ENCODE data around the gene AOAH.

Gene AOAH

GRCh38 chr7:36589391-36589790, 134.9 kb downstream of the AOAH start:
- no peaks in the 10 kb centered on the region for H3K9me3 ChIP-seq (ENCODE audit: low read length)

GRCh38 chr7:36583318-36583717, 141.0 kb downstream of the AOAH start:
- no peak overlapping the region for H3K9ac ChIP-seq (ENCODE audit: low read length)
- H3K4me1 ChIP-seq (ENCODE audit: insufficient read depth, low read length) = peaks cover 8% of the 10 kb centered on the region
- H3K27ac ChIP-seq (ENCODE audit: low read depth, low read length) = no peak overlapping the region
- no peaks in the 10 kb centered on the region for H3K27me3 ChIP-seq (ENCODE audit: control insufficient read depth in 1 of 2, insufficient read depth in 2 of 2, low read length in 2 of 2)
- H3K9me3 ChIP-seq (ENCODE audit: low read length) = no peaks in the 10 kb centered on the region
- no peaks in the 10 kb centered on the region for H3K36me3 ChIP-seq (ENCODE audit: insufficient read depth, low read length)
- no peak overlapping the region for H3K4me3 ChIP-seq (ENCODE audit: low read depth in 1 of 2, low read length in 2 of 2)

More at GRCh38 chr7:36589391-36589790, 134.9 kb downstream of the AOAH start:
- H3K9ac ChIP-seq (ENCODE audit: low read length) = no peak overlapping the region
- no peak overlapping the region for H3K27ac ChIP-seq (ENCODE audit: low read depth, low read length)
- no peaks in the 10 kb centered on the region for H3K27me3 ChIP-seq (ENCODE audit: control insufficient read depth in 1 of 2, insufficient read depth in 2 of 2, low read length in 2 of 2)
- H3K36me3 ChIP-seq (ENCODE audit: insufficient read depth, low read length) = no peaks in the 10 kb centered on the region
- H3K4me1 ChIP-seq (ENCODE audit: insufficient read depth, low read length) = no peaks in the 10 kb centered on the region
- no peak overlapping the region for H3K4me3 ChIP-seq (ENCODE audit: low read depth in 1 of 2, low read length in 2 of 2)

- H3K9me3 ChIP-seq (ENCODE audit: low read length) = no peaks in the 10 kb centered on the region
- H3K27me3 ChIP-seq (ENCODE audit: control insufficient read depth in 1 of 2, insufficient read depth in 2 of 2, low read length in 2 of 2) = no peaks in the 10 kb centered on the region
- no peak overlapping the region for H3K9ac ChIP-seq (ENCODE audit: low read length)
- no peak overlapping the region for H3K27ac ChIP-seq (ENCODE audit: low read depth, low read length)
- H3K36me3 ChIP-seq (ENCODE audit: insufficient read depth, low read length) = no peaks in the 10 kb centered on the region
- no peaks in the 10 kb centered on the region for H3K4me1 ChIP-seq (ENCODE audit: insufficient read depth, low read length)
- H3K4me3 ChIP-seq (ENCODE audit: low read depth in 1 of 2, low read length in 2 of 2) = no peak overlapping the region
These were observed 148.5 kb downstream of the AOAH start for GRCh38 chr7:36575832-36576231.

- Histone ChIP-seq H3K4me1 (ENCODE audit: insufficient read depth, low read length) (no peaks in the 10 kb centered on the region), H3K4me3 (ENCODE audit: low read depth in 1 of 2, low read length in 2 of 2) (no peak overlapping the region), H3K27ac (ENCODE audit: low read depth, low read length) (no peak overlapping the region), H3K27me3 (ENCODE audit: control insufficient read depth in 1 of 2, insufficient read depth in 2 of 2, low read length in 2 of 2) (no peaks in the 10 kb centered on the region), H3K36me3 (ENCODE audit: insufficient read depth, low read length) (no peaks in the 10 kb centered on the region), H3K9ac (ENCODE audit: low read length) (no peak overlapping the region), H3K9me3 (ENCODE audit: low read length) (no peaks in the 10 kb centered on the region)
These were observed 151.2 kb downstream of the AOAH start for GRCh38 chr7:36573066-36573465.

- Histone ChIP-seq H3K9ac (ENCODE audit: low read length) (no peak overlapping the region), H3K9me3 (ENCODE audit: low read length) (no peaks in the 10 kb centered on the region), H3K36me3 (ENCODE audit: insufficient read depth, low read length) (no peaks in the 10 kb centered on the region), H3K4me3 (ENCODE audit: low read depth in 1 of 2, low read length in 2 of 2) (no peak overlapping the region), H3K4me1 (ENCODE audit: insufficient read depth, low read length) (no peaks in the 10 kb centered on the region), H3K27ac (ENCODE audit: low read depth, low read length) (no peak overlapping the region), H3K27me3 (ENCODE audit: control insufficient read depth in 1 of 2, insufficient read depth in 2 of 2, low read length in 2 of 2) (no peaks in the 10 kb centered on the region)
These were observed 153.1 kb downstream of the AOAH start for GRCh38 chr7:36571190-36571560.

GRCh38 chr7:36570528-36571189, 153.6 kb downstream of the AOAH start:
- no peaks in the 10 kb centered on the region for H3K36me3 ChIP-seq (ENCODE audit: insufficient read depth, low read length)
- H3K4me3 ChIP-seq (ENCODE audit: low read depth in 1 of 2, low read length in 2 of 2) = no peak overlapping the region
- H3K27ac ChIP-seq (ENCODE audit: low read depth, low read length) = no peak overlapping the region
- H3K9ac ChIP-seq (ENCODE audit: low read length) = no peak overlapping the region
- H3K27me3 ChIP-seq (ENCODE audit: control insufficient read depth in 1 of 2, insufficient read depth in 2 of 2, low read length in 2 of 2) = no peaks in the 10 kb centered on the region
- no peaks in the 10 kb centered on the region for H3K4me1 ChIP-seq (ENCODE audit: insufficient read depth, low read length)
- H3K9me3 ChIP-seq (ENCODE audit: low read length) = no peaks in the 10 kb centered on the region

GRCh38 chr7:36568452-36568849, 155.8 kb downstream of the AOAH start:
- Histone ChIP-seq H3K4me1 (ENCODE audit: insufficient read depth, low read length) (no peaks in the 10 kb centered on the region), H3K9me3 (ENCODE audit: low read length) (no peaks in the 10 kb centered on the region), H3K27ac (ENCODE audit: low read depth, low read length) (no peak overlapping the region)

GRCh38 chr7:36567699-36568451, 156.4 kb downstream of the AOAH start:
- Histone ChIP-seq H3K36me3 (ENCODE audit: insufficient read depth, low read length) (no peaks in the 10 kb centered on the region), H3K4me3 (ENCODE audit: low read depth in 1 of 2, low read length in 2 of 2) (no peak overlapping the region), H3K27me3 (ENCODE audit: control insufficient read depth in 1 of 2, insufficient read depth in 2 of 2, low read length in 2 of 2) (no peaks in the 10 kb centered on the region), H3K4me1 (ENCODE audit: insufficient read depth, low read length) (no peaks in the 10 kb centered on the region), H3K27ac (ENCODE audit: low read depth, low read length) (no peak overlapping the region), H3K9ac (ENCODE audit: low read length) (no peak overlapping the region), H3K9me3 (ENCODE audit: low read length) (no peaks in the 10 kb centered on the region)

More at GRCh38 chr7:36568452-36568849, 155.8 kb downstream of the AOAH start:
- H3K9ac ChIP-seq (ENCODE audit: low read length) = no peak overlapping the region
- no peaks in the 10 kb centered on the region for H3K27me3 ChIP-seq (ENCODE audit: control insufficient read depth in 1 of 2, insufficient read depth in 2 of 2, low read length in 2 of 2)
- no peaks in the 10 kb centered on the region for H3K36me3 ChIP-seq (ENCODE audit: insufficient read depth, low read length)
- H3K4me3 ChIP-seq (ENCODE audit: low read depth in 1 of 2, low read length in 2 of 2) = no peak overlapping the region

GRCh38 chr7:36565792-36566356, 158.4 kb downstream of the AOAH start:
- Histone ChIP-seq H3K36me3 (ENCODE audit: insufficient read depth, low read length) (no peaks in the 10 kb centered on the region), H3K27me3 (ENCODE audit: control insufficient read depth in 1 of 2, insufficient read depth in 2 of 2, low read length in 2 of 2) (no peaks in the 10 kb centered on the region), H3K4me3 (ENCODE audit: low read depth in 1 of 2, low read length in 2 of 2) (no peak overlapping the region), H3K9ac (ENCODE audit: low read length) (no peak overlapping the region), H3K27ac (ENCODE audit: low read depth, low read length) (no peak overlapping the region), H3K9me3 (ENCODE audit: low read length) (no peaks in the 10 kb centered on the region), H3K4me1 (ENCODE audit: insufficient read depth, low read length) (no peaks in the 10 kb centered on the region)

- Histone ChIP-seq H3K27me3 (ENCODE audit: control insufficient read depth in 1 of 2, insufficient read depth in 2 of 2, low read length in 2 of 2) (no peaks in the 10 kb centered on the region), H3K4me3 (ENCODE audit: low read depth in 1 of 2, low read length in 2 of 2) (no peak overlapping the region), H3K27ac (ENCODE audit: low read depth, low read length) (no peak overlapping the region)
These were observed 159.8 kb downstream of the AOAH start for GRCh38 chr7:36564489-36564888.

GRCh38 chr7:36563706-36564327, 160.5 kb downstream of the AOAH start:
- Histone ChIP-seq H3K4me3 (ENCODE audit: low read depth in 1 of 2, low read length in 2 of 2) (no peak overlapping the region), H3K27me3 (ENCODE audit: control insufficient read depth in 1 of 2, insufficient read depth in 2 of 2, low read length in 2 of 2) (no peaks in the 10 kb centered on the region), H3K9ac (ENCODE audit: low read length) (no peak overlapping the region), H3K9me3 (ENCODE audit: low read length) (no peaks in the 10 kb centered on the region), H3K27ac (ENCODE audit: low read depth, low read length) (no peak overlapping the region), H3K36me3 (ENCODE audit: insufficient read depth, low read length) (no peaks in the 10 kb centered on the region), H3K4me1 (ENCODE audit: insufficient read depth, low read length) (no peaks in the 10 kb centered on the region)

More at GRCh38 chr7:36564489-36564888, 159.8 kb downstream of the AOAH start:
- Histone ChIP-seq H3K36me3 (ENCODE audit: insufficient read depth, low read length) (no peaks in the 10 kb centered on the region), H3K9me3 (ENCODE audit: low read length) (no peaks in the 10 kb centered on the region), H3K4me1 (ENCODE audit: insufficient read depth, low read length) (no peaks in the 10 kb centered on the region), H3K9ac (ENCODE audit: low read length) (no peak overlapping the region)
